Mammary epithelial cell (primary cell): Measurements from ENCODE around the gene EPC1.

ENCODE experiments used
- CTCF ChIP-seq, 2 donors: IDR thresholded peaks in 1 of 2; conservative IDR thresholded peaks in 1 of 2; 2 replicates each; pipeline ENCODE4 v1.5.1; 2011 to 2012; ENCODE audit warnings: inconsistent platforms in 2 of 2, low read length in 2 of 2, mild to moderate bottlenecking in 2 of 2, control low read depth in 1 of 2, low read depth in 1 of 2; ENCODE audit not compliant: insufficient read depth in 1 of 2; ENCODE audit errors: extremely low read depth in 1 of 2
- EZH2 ChIP-seq: IDR thresholded peaks from 2 replicates; pipeline ENCODE4 v1.6.1; 2012; ENCODE audit warnings: low read length, inconsistent platforms, borderline replicate concordance

DNA sequence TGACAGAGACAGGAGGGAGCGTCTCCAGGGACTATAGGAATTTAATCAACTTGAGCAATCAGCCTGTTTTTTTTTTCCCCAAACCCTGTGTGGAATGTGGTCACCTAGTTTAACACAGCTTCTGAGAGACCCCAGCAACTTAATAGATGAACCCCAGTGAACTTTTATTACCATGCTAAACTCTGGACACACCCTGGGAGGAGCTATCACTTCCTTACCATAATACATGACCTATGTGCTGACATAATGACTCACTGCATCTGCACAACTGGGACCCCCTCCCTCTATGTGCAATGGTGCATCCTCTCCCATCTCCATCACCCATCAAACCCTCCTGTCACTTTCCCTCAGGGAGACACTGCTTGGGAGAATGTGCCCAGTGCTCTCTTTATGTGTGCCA, 83.7 kb downstream of the EPC1 start:
- TF ChIP-seq CTCF (conservative IDR thresholded peaks at IDR 0.05 in 1 of 2, IDR thresholded peaks at IDR 0.05 in 1 of 2; ENCODE audit: extremely low read depth in 1 of 2, insufficient read depth in 1 of 2, low read depth in 1 of 2, low read length in 2 of 2) (no peak), EZH2 (no peak)
